Esophagus squamous epithelium (tissue), 5 donors: ENCODE measurements around the gene ZBED4. TPM values are rescaled to one million over a fixed set of nuclear protein-coding genes. Genes with fewer than 3 reads are reported as not detected.
A peak's percentile ranks its signal among the peaks of the same experiment; 100 is the strongest.

Experiments used
- DNase-seq: peaks from one replicate; lab custom pipeline; 2025; lab: John Stamatoyannopoulos, UW
- H3K27ac ChIP-seq, 4 donors: fragments of 200-600 bp; sonication (generic); one replicate each; pipeline ENCODE4 v1.5.1; 2016 to 2019; ENCODE audit warnings: mild to moderate bottlenecking in 1 of 4
- H3K27me3 ChIP-seq, 4 donors: fragments of 200-600 bp; sonication (generic); 1 replicate in 3 of 4; 2 replicates in 1 of 4; pipeline versions ENCODE4 v1.5.1 to v1.6.0; 2017 to 2021; ENCODE audit warnings: antibody characterized with exemption in 1 of 4
- H3K36me3 ChIP-seq, 3 donors: fragments of 200-600 bp; sonication (generic); one replicate each; pipeline ENCODE4 v1.5.1; 2016 to 2019
- H3K4me1 ChIP-seq, 3 donors: fragments of 200-600 bp; sonication (generic); one replicate each; pipeline ENCODE4 v1.5.1; 2017 to 2019
- H3K4me3 ChIP-seq, 4 donors: fragments of 200-600 bp; sonication (generic); 1 replicate in 3 of 4; 2 replicates in 1 of 4; pipeline ENCODE4 v1.5.1; 2016 to 2019; ENCODE audit warnings: mild to moderate bottlenecking in 2 of 4, moderate library complexity in 1 of 4
- H3K9me3 ChIP-seq, 3 donors: fragments of 200-600 bp; sonication (generic); one replicate each; pipeline ENCODE4 v1.5.1; 2016 to 2019
- CTCF ChIP-seq, 6 experiments: fragments of 450-650 bp in 4 of 6; fragments of 200-600 bp in 2 of 6; sonication (generic) in 2 of 6; IDR thresholded peaks; one replicate each; pipeline ENCODE4 v1.5.1; 2016 to 2019; ENCODE audit warnings: antibody characterized with exemption in 6 of 6, mild to moderate bottlenecking in 4 of 6, moderate library complexity in 4 of 6
- POLR2A ChIP-seq, 4 donors: fragments of 450-650 bp; IDR thresholded peaks; one replicate each; pipeline ENCODE4 v1.6.1; 2017; ENCODE audit warnings: antibody characterized with exemption in 4 of 4, mild to moderate bottlenecking in 4 of 4, moderate library complexity in 3 of 4
- WGBS, 2 donors: methylation state at CpG; one replicate each; pipeline ENCODE4 v1.1.5; 2018; 5-methylcytosine and 5-hydroxymethylcytosine counted together
- intact Hi-C: fragments of 100-400 bp; cut with DNase I; formaldehyde crosslinking; loops from one replicate; pipeline ENCODE4 v1.15.0; 2022
- total RNA-seq, 4 donors: library from RNA; depleted of rRNA; stranded (reverse); fragments of >200 nt; gene quantifications; one replicate each; pipeline ENCODE4 v1.1.0, GENCODE V29; 2016
- donor health status: DM: yes; HTN: yes; CAD: no.

ZBED4 gene
- total RNA-seq, 4 donors from 2014 or later = 9.6 to 14.1 (median 13.7) TPM

GRCh38 chr22:49866646-49867045 lies 13.0 kb downstream of the ZBED4 start:
- 86 to 91% methylated on average over 8 of the region's 8 CpGs for WGBS, 2 donors
- Histone ChIP-seq H3K9me3 (peaks cover 6 to 48% (median 17%) of the 10 kb centered on the region in 3 donors), H3K4me1 (no peaks in the 10 kb centered on the region), H3K4me3 (no peak overlapping the region), H3K27me3 (no peaks in the 10 kb centered on the region), H3K36me3 (peaks cover 0 to 45% (median 0%) of the 10 kb centered on the region in 3 donors), H3K27ac (no peak overlapping the region)
- no peak for TF ChIP-seq POLR2A (IDR thresholded peaks at IDR 0.05)
- TF ChIP-seq CTCF (IDR thresholded peaks at IDR 0.05) = no peak
- DNase-seq = no peak
- intact Hi-C loops = no loop called here

- DNase-seq = no peak
- H3K27ac ChIP-seq = peak overlapping the region in 1 of 4 donors; percentile 18
Measured at GRCh38 chr22:49867303-49868265, 13.9 kb downstream of the ZBED4 start.

GRCh38 chr22:49869086-49869830 lies 15.6 kb downstream of the ZBED4 start:
- Histone ChIP-seq H3K4me1 (no peaks in the 10 kb centered on the region), H3K36me3 (peaks cover 0 to 52% (median 0%) of the 10 kb centered on the region in 3 donors), H3K27me3 (no peaks in the 10 kb centered on the region), H3K27ac (no peak overlapping the region), H3K9me3 (peaks cover 6 to 48% (median 17%) of the 10 kb centered on the region in 3 donors), H3K4me3 (no peak overlapping the region)
- DNase-seq = no peak
- 89 to 91% methylated on average over 17 of the region's 17 CpGs for WGBS, 2 donors
- intact Hi-C loops = no loop called here
- TF ChIP-seq CTCF (IDR thresholded peaks at IDR 0.05) = no peak
- no peak for TF ChIP-seq POLR2A (IDR thresholded peaks at IDR 0.05)

More at GRCh38 chr22:49867303-49868265, 13.9 kb downstream of the ZBED4 start:
- Histone ChIP-seq H3K9me3 (peaks cover 6 to 48% (median 17%) of the 10 kb centered on the region in 3 donors), H3K4me3 (no peak overlapping the region), H3K36me3 (peaks cover 0 to 45% (median 0%) of the 10 kb centered on the region in 3 donors), H3K4me1 (no peaks in the 10 kb centered on the region), H3K27me3 (no peaks in the 10 kb centered on the region)
- intact Hi-C loops = no loop called here
- no peak for TF ChIP-seq CTCF (IDR thresholded peaks at IDR 0.05)
- TF ChIP-seq POLR2A (IDR thresholded peaks at IDR 0.05) = peak in 1 of 4 donors; percentile 17
- 97% methylated on average over 17 to 18 of the region's 18 CpGs for WGBS, 2 donors

- WGBS, 2 donors = 87 to 92% methylated on average over 13 of the region's 14 CpGs
- Histone ChIP-seq H3K36me3 (peaks cover 0 to 51% (median 0%) of the 10 kb centered on the region in 3 donors), H3K4me1 (no peaks in the 10 kb centered on the region), H3K27ac (no peak overlapping the region), H3K4me3 (no peak overlapping the region), H3K9me3 (peaks cover 6 to 45% (median 17%) of the 10 kb centered on the region in 3 donors), H3K27me3 (no peaks in the 10 kb centered on the region)
- intact Hi-C loops = no loop called here
- TF ChIP-seq CTCF (IDR thresholded peaks at IDR 0.05) (no peak), POLR2A (IDR thresholded peaks at IDR 0.05) (no peak)
- no peak for DNase-seq
Measured at GRCh38 chr22:49869845-49870712, 16.4 kb downstream of the ZBED4 start.
